Measurements from ENCODE around the gene ST14. TPM values are rescaled to one million over a fixed set of nuclear protein-coding genes. Genes with fewer than 3 reads are reported as not detected.

ST14 gene
- total RNA-seq, 1 donor from 2014 or later = 22.6 TPM

DNA sequence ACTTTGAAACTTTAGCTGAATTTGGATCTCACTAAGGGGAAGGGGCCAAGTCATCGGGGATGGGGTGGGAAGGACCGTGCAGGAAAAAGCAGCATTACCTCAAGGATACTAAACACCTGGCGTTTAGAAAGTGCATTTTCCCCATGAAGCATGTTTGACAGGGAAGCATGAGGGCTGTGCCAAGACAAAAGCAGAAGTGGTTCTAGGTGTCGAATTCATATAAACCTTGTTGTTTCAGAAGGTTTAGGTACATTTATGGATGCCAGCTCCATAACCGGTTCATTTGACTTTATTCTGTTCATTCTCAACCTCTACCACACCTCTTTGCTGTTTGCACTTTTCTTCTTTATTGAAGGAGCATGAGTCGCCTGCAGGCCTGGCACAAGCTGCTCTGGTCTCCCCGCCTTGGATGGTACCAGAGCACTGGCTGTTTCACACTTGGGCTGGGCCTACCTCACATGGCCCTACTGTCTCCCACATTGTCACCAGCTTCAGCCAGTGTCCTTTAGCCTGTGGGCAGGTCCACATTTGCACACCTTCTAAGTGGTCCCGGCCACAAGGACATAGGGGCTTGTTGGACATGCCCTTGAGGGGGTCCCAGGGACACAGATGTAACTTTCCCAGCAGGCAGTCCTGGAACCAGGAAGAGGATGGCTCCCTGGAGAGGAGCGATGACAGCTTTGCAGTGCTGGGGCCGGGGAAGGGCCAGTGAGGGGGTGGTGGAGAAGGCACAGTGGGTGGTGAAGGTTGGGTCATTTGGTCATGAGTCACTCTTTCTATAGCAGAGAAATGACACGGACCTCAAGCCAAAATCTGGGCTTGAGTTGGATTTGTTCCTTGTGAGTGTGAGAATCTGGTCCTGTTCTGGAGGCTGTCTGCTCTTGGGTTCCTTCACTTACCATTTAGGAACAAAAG is 3.2 kb upstream of the ST14 start:
- no peak overlapping the region for H3K4me3 Mint-ChIP-seq
- ChIA-PET CTCF (interaction anchor here (1.2 kb wide), 1 partner anchor 25 kb away, joined by 3 read pairs; no protein-coding TSS in a partner anchor), POLR2A (interaction anchor here (0.6 to 1.7 kb wide), 2 partner anchors 9 to 85 kb away, joined by 4 to 5 read pairs; no protein-coding TSS in a partner anchor)
- H3K9me3 Mint-ChIP-seq = no peaks in the 10 kb centered on the region
- DNase-seq = no peak
- no peaks in the 10 kb centered on the region for H3K27me3 Mint-ChIP-seq
- no peak overlapping the region for H3K27ac Mint-ChIP-seq
- peaks cover 35% of the 10 kb centered on the region for H3K4me1 Mint-ChIP-seq
- ATAC-seq (ENCODE audit: low read depth) = no peak
- intact Hi-C loops (cut with micrococcal nuclease) = no loop called here
- no peak for TF ChIP-seq CTCF (IDR thresholded peaks at IDR 0.05)
- H3K36me3 Mint-ChIP-seq (ENCODE audit: low read depth) = no peaks in the 10 kb centered on the region

DNA sequence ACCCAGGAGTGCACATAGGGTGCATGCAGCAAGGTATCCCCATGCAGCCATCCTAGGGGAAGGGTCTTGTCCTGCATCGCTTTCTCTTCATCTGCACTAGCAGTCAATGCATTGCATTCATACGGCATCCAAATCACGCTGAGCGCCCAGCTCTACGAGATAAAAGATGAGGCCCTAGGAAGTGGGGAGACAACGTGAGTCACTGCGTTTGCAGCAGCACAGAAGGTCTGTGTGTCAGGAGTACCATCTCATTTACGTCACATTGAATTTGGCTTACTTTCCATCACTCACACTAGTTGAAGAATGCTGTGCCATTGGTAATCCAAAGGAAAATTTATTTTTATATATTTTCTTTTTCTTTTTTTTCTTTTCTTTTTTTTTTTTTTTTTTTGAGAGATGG is 2.5 kb upstream of the ST14 start:
- POLR2A ChIA-PET = interaction anchor here (1.7 kb wide), 1 partner anchor 8 kb away, joined by 5 read pairs; no protein-coding TSS in a partner anchor
- CTCF ChIA-PET = interaction anchor here (1.2 kb wide), 1 partner anchor 25 kb away, joined by 3 read pairs; no protein-coding TSS in a partner anchor

GRCh38 chr11:130157840-130158239 is 1.7 kb upstream of the ST14 start:
- ChIA-PET POLR2A (interaction anchor here (3.4 kb wide), 1 partner anchor 155 kb away, joined by 18 read pairs; the partner anchor contains the start of gene PRDM10), CTCF (interaction anchor here (0.9 to 1.2 kb wide), 2 partner anchors 24 to 26 kb away, joined by 3 read pairs; no protein-coding TSS in a partner anchor)
- Mint-ChIP-seq H3K27ac (no peak overlapping the region), H3K9me3 (no peaks in the 10 kb centered on the region), H3K27me3 (no peaks in the 10 kb centered on the region), H3K36me3 (ENCODE audit: low read depth) (no peaks in the 10 kb centered on the region), H3K4me1 (peaks cover 40% of the 10 kb centered on the region), H3K4me3 (no peak overlapping the region)
- no peak for TF ChIP-seq CTCF (IDR thresholded peaks at IDR 0.05)
- ATAC-seq (ENCODE audit: low read depth) (no peak), DNase-seq (no peak)
- intact Hi-C loops (cut with micrococcal nuclease) = no loop called here

More for the DNA sequence above, 2.5 kb upstream of the ST14 start:
- TF ChIP-seq CTCF (IDR thresholded peaks at IDR 0.05) = no peak
- intact Hi-C loops (cut with micrococcal nuclease) = no loop called here
- Mint-ChIP-seq H3K4me3 (no peak overlapping the region), H3K4me1 (peaks cover 34% of the 10 kb centered on the region), H3K27ac (no peak overlapping the region), H3K27me3 (no peaks in the 10 kb centered on the region), H3K36me3 (ENCODE audit: low read depth) (no peaks in the 10 kb centered on the region), H3K9me3 (no peaks in the 10 kb centered on the region)
- ATAC-seq (ENCODE audit: low read depth) (no peak), DNase-seq (no peak)

GRCh38 chr11:130159139-130159538 is 443 bp upstream of the ST14 start:
- CTCF ChIA-PET = interaction anchor here (1.1 kb wide), 1 partner anchor 27 kb away, joined by 3 read pairs; no protein-coding TSS in a partner anchor
- ATAC-seq (ENCODE audit: low read depth) (no peak), DNase-seq (no peak)
- no peaks in the 10 kb centered on the region for H3K27me3 Mint-ChIP-seq
- intact Hi-C loops (cut with micrococcal nuclease) = no loop called here
- POLR2A ChIA-PET = interaction anchor here (0.7 to 3.4 kb wide), 3 partner anchors 8 to 156 kb away, joined by 3 to 18 read pairs (median 5); partner anchors contain the start of gene PRDM10
- no peaks in the 10 kb centered on the region for H3K36me3 Mint-ChIP-seq (ENCODE audit: low read depth)
- no peak for TF ChIP-seq CTCF (IDR thresholded peaks at IDR 0.05)
- peak overlapping the region; percentile 8 for H3K27ac Mint-ChIP-seq
- H3K4me1 Mint-ChIP-seq = peaks cover 50% of the 10 kb centered on the region
- H3K4me3 Mint-ChIP-seq = peak overlapping the region; percentile 61
- no peaks in the 10 kb centered on the region for H3K9me3 Mint-ChIP-seq
